ENCODE results near the gene P2RX4. TPM values are rescaled to one million over a fixed set of nuclear protein-coding genes. Genes with fewer than 3 reads are reported as not detected.

P2RX4 gene
- polyA plus RNA-seq, 3 donors, result 61.8 to 87.7 (median 74.7) TPM

- Histone ChIP-seq H3K4me3 (replicated peaks in 1 of 3; ENCODE audit: low read depth in 2 of 3, low read length in 3 of 3) (no peak overlapping the region), H3K4me1 (ENCODE audit: control insufficient read depth in 1 of 2, insufficient read depth in 2 of 2, low read length in 2 of 2) (peaks cover 28% of the 10 kb centered on the region in 2 donors), H3K9ac (ENCODE audit: insufficient read depth, low read length, poor library complexity, severe bottlenecking) (no peak overlapping the region), H3K9me3 (replicated peaks in 1 of 2; ENCODE audit: control insufficient read depth in 1 of 2, insufficient read depth in 1 of 2, low read length in 2 of 2) (peaks cover 0 to 7% of the 10 kb centered on the region in 2 donors), H3K27me3 (ENCODE audit: control insufficient read depth in 2 of 2, insufficient read depth in 2 of 2, low read length in 2 of 2) (no peaks in the 10 kb centered on the region), H2AFZ (ENCODE audit: insufficient read depth, low read depth, low read length, poor library complexity, severe bottlenecking) (no peak overlapping the region), H3K4me2 (replicated peaks; ENCODE audit: extremely low read depth, low read length, poor library complexity, severe bottlenecking) (no peak overlapping the region), H3K79me2 (ENCODE audit: insufficient read depth, low read length) (no peaks in the 10 kb centered on the region), H4K20me1 (ENCODE audit: insufficient read depth, low read length) (no peaks in the 10 kb centered on the region), H3K36me3 (replicated peaks in 1 of 2; ENCODE audit: control insufficient read depth in 1 of 2, insufficient read depth in 2 of 2, low read length in 2 of 2) (peaks cover 46 to 89% of the 10 kb centered on the region in 2 donors), H3K27ac (ENCODE audit: low read depth in 1 of 2, low read length in 2 of 2) (peak overlapping the region in 1 of 2 donors; percentile 42)
- Mint-ChIP-seq H3K36me3 (peaks cover 70 to 83% of the 10 kb centered on the region in 2 donors), H3K4me3 (no peak overlapping the region), H3K4me1 (peaks cover 31% of the 10 kb centered on the region), H3K9me3 (peaks cover 0 to 9% (median 2%) of the 10 kb centered on the region in 7 donors), H3K27ac (peak overlapping the region; percentile 61 to 90 (median 78)), H3K27me3 (ENCODE audit: low read depth in 3 of 3) (peaks cover 0 to 6% (median 0%) of the 10 kb centered on the region in 3 donors)
- peak in 2 of 3 donors; percentile 25 to 36 for DNase-seq
- 63% methylated on average over 13 of the region's 19 CpGs for WGBS (ENCODE audit: insufficient coverage)
- TF ChIP-seq, protein P1, sequence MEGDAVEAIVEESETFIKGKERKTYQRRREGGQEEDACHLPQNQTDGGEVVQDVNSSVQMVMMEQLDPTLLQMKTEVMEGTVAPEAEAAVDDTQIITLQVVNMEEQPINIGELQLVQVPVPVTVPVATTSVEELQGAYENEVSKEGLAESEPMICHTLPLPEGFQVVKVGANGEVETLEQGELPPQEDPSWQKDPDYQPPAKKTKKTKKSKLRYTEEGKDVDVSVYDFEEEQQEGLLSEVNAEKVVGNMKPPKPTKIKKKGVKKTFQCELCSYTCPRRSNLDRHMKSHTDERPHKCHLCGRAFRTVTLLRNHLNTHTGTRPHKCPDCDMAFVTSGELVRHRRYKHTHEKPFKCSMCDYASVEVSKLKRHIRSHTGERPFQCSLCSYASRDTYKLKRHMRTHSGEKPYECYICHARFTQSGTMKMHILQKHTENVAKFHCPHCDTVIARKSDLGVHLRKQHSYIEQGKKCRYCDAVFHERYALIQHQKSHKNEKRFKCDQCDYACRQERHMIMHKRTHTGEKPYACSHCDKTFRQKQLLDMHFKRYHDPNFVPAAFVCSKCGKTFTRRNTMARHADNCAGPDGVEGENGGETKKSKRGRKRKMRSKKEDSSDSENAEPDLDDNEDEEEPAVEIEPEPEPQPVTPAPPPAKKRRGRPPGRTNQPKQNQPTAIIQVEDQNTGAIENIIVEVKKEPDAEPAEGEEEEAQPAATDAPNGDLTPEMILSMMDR (IDR thresholded peaks at IDR 0.05), result no peak
- intact Hi-C loops (cut with micrococcal nuclease), result loop anchor here (5.0 kb wide), 3 partner anchors 35 to 45 kb away; partner anchors contain the start of genes P2RX4 (in 1 of the 2) and P2RX7 (in 1 of the 2)
These were observed 33.0 kb upstream of the P2RX4 start for GRCh38 chr12:121176826-121177529.

GRCh38 chr12:121181181-121181580 lies 28.7 kb upstream of the P2RX4 start:
- 68% methylated on average over 2 of the region's 3 CpGs for WGBS (ENCODE audit: insufficient coverage)
- Histone ChIP-seq H3K9ac (ENCODE audit: insufficient read depth, low read length, poor library complexity, severe bottlenecking) (no peak overlapping the region), H3K27ac (ENCODE audit: low read depth in 1 of 2, low read length in 2 of 2) (no peak overlapping the region), H3K4me1 (ENCODE audit: control insufficient read depth in 1 of 2, insufficient read depth in 2 of 2, low read length in 2 of 2) (peaks cover 33% of the 10 kb centered on the region in 2 donors), H2AFZ (ENCODE audit: insufficient read depth, low read depth, low read length, poor library complexity, severe bottlenecking) (no peak overlapping the region), H4K20me1 (ENCODE audit: insufficient read depth, low read length) (no peaks in the 10 kb centered on the region), H3K27me3 (ENCODE audit: control insufficient read depth in 2 of 2, insufficient read depth in 2 of 2, low read length in 2 of 2) (no peaks in the 10 kb centered on the region), H3K4me2 (replicated peaks; ENCODE audit: extremely low read depth, low read length, poor library complexity, severe bottlenecking) (no peak overlapping the region), H3K9me3 (replicated peaks in 1 of 2; ENCODE audit: control insufficient read depth in 1 of 2, insufficient read depth in 1 of 2, low read length in 2 of 2) (peaks cover 0 to 7% of the 10 kb centered on the region in 2 donors), H3K79me2 (ENCODE audit: insufficient read depth, low read length) (peaks cover 2% of the 10 kb centered on the region), H3K4me3 (replicated peaks in 1 of 3; ENCODE audit: low read depth in 2 of 3, low read length in 3 of 3) (no peak overlapping the region), H3K36me3 (replicated peaks in 1 of 2; ENCODE audit: control insufficient read depth in 1 of 2, insufficient read depth in 2 of 2, low read length in 2 of 2) (peaks cover 48 to 86% of the 10 kb centered on the region in 2 donors)
- TF ChIP-seq, protein P1 (IDR thresholded peaks at IDR 0.05), result no peak
- DNase-seq, result no peak
- Mint-ChIP-seq H3K27ac (no peak overlapping the region), H3K4me1 (peaks cover 28% of the 10 kb centered on the region), H3K4me3 (no peak overlapping the region), H3K36me3 (peaks cover 58 to 78% of the 10 kb centered on the region in 2 donors), H3K9me3 (peaks cover 0 to 10% (median 2%) of the 10 kb centered on the region in 7 donors), H3K27me3 (ENCODE audit: low read depth in 3 of 3) (peaks cover 0 to 4% (median 0%) of the 10 kb centered on the region in 3 donors)
- intact Hi-C loops (cut with micrococcal nuclease), result no loop called here
